NCI-H524 treated with DMSO at 0.1 percent for 48 hours (cell line): ENCODE data around the gene IL4R.
A peak's percentile ranks its signal among the peaks of the same experiment; 100 is the strongest.
"Not testable (repeated sequence)": the region's sequence is repeated elsewhere in the genome, so short reads cannot be mapped to it uniquely, and the experiment has no call there.

ENCODE experiments used
- DNase-seq: peaks from one replicate; lab custom pipeline; 2025; lab: John Stamatoyannopoulos, UW

Gene IL4R

DNA sequence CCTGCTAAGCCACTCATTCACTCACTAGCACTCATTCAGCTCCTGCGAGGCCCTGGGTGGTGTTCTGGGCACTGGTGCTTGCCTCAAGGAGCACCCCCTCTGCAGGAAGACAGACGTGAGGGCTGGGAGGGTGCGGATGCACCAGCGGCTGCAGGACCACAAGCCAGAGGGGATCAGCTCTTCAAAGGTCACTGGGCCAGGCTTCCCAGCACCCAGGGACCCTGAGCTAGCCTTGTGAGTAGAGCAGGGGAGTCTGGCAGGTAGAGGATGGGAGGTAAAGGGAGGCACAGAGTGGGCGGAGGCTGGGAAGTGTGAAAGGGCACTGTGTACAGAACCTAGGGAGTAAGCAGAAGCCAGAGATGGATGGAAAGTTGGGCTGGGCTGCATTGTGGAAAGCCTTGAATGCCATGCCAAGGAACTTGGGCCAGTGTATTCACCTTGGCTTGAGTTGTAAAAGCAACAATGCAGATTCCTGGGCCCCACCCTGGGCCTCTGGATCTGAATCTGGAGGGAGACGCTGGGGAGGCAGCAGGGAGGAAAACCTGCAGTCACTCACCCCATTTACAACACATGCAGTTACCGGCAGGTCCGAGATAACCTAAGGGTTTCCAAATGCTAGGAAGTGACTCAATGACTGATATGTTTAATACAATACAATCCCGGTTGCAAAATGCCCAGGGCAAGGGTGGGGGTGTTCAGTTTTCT, 1.7 kb downstream of the IL4R start:
- no peak for DNase-seq

DNA sequence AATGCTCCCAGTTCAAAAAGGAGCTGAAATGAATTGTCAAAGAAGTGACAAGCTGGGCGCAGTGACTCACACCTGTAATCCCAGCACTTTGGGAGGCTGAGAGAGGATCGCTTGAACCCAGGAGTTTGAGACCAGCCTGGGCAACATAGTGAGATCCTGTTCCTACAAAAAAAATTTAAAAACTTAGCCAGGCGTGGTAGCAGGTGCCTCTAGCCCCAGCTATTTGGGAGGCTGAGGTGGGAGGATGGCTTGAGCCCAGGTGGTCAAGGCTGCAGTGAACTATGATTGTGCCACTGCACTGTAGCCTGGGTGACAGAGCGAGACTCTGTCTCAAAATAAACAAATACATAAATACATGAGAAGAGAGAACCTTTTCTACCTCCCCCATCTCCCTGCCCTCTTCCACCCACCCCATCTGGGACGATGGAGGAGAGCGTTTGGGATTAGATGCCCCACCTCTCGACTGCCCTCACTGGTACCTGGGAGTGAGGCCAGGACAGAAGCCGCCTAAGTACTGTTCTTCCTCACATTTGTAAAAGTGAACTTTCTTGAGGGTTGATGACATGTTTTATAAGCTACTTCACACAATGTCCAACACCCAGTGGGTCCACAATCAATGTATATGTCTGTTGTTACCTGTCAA, 2.4 kb downstream of the IL4R start:
- no peak for DNase-seq

DNA sequence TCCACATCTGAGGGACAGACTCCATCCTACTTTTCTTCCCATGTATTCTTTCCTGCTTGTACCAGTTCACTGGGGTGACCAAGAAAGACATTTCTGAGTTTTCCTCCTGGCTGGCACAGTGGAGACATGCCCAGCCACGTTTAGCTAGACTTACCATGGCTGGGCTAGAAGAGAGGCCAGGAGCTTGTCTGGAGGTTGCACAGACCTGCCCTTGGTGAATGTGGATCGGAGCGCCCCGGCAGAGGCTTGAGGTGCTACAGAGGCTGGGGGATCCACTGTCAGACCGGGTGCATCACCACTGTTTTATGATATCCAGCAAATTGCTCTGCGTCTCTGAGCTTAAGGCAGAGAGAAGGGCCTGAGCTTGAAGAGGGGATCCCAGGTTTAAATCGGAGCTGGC, 3.5 kb downstream of the IL4R start:
- no peak for DNase-seq

DNA sequence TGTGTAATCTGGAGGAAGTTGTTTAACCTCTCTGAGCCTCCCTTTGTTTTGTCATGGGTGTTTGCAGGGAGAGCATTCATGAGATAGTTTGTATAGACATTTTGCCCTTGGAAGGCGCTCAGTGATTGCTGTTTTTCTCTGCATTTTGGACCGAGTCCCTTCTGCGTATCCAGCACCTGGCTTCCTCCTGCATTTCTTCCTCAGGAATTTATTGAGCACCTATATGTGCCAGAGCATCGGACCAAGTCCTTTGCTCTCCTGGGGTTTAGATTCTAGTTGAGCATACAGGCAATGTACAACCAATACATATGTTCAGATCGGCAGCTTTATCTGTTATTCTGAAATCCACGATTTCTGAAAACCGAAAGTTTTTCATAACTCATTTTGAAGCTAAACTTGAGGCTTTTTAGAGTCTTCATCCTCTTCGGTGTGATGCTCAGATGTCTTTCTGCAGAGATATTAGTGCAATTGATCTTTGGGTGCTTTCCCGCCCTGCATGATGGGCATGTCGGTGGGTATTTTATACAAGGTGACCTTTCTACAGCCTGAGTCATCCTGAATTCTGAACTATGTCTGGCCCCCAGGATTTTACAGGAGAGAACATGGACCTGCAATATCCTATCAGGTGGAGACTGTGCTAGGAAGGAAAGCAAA, 4.1 kb downstream of the IL4R start:
- no peak for DNase-seq

DNA sequence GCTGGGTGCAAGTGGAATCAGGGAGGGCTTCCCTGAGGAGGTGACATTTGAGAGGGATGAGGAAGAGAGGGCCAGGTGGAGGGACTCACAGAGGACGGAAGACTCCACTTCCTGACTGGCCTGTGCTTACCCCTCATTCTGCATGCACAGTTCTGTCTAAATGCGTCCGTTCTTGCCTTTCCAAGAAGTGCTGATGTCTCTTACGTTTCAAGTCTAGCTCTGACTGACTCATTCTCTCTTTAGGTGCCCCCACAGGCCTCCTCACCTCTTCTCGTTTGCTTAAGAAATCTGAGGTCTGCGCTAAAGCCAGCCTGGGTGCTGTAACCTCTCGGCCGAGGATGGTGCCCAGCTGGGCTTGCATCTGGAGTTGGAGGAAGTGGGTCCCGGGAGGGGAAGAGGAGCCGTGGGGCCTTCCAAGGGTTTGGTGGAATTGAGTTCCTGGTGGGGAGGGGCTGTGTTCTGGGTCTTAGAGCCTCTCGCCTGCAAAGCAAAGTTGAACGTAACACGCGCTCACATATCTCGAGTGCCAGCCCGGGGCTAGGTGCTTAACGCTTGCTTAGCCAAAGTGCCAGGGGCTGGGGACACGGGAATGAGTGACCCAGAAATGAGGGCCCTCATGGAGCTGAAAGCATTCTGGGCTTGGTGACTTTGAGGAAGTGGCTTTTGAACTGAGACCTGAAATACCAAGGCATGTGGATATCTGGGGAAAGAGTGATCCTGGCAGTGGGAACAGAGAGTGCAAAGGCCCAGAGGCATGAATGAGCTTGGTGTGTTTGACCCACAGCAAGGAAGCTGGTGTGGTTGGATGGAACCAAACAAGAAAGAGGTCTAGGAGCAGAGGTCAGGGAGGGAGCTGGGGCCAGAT, 4.8 kb downstream of the IL4R start:
- no peak for DNase-seq

DNA sequence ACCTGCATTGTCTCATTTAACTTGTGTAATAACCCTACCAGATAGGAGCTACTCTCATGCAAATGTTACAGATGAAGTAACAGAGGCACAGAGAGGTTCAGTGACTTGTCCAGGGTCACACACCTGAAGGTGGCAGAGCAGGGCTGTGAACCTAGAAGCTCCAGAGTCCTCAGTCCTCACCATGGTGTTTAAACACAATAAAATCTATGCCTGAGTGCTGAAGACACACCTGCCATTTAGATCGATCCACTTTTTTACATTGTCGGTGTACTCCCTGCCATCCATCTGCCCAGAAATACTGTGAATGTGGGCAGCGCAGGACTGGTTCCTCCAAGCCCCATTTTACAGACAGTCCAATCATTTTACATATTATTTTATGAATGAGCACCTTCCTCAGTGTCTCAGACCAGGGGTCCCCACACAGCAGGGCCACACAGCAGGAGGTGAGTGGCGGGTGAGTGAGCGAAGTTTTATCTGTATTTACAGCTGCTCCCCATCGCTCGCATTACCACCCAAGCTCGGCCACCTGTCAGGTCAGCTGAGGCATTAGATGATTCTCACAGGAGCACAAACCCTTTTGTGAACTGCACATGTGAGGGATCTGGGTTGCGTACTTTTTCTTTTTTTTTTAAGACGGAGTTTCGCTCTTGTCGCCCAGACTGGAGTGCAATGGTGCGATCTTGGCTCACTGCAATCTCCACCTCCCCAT, 5.6 kb downstream of the IL4R start:
- DNase-seq = no peak

DNA sequence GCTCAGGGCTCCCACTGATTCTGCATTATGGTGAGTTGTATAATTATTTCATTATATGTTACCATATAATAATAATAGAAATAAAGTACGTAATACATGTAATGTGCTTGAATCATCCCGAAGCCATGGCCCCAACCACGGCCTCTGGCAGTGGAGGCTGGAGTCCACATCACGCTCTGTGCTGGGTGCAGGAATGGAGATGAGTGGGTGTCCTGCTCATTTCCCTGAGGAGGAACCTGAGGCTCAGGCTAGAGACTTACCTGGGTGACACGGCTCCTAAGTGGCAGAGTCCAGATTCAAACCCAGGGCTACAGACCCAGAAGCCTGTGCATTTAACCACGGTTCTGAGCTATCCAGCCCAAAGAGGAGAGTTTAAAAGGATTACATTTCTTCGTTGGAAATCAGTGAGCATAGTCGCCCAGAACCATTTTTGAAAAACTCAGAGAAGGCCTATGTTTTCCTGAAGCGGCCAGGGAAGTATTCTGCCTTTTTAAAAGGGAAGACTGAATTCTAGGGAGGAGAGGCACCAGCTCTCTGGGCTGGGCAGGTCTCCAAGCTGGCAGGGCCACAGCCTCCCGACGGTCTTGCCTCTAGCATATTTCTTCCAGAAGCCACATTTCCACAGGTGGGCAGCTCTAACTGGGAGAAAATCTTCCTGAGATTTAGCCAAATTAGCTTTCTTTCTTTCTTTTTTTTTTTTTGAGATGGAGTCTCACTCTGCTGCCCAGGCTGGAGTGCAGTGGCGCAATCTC, 6.7 kb downstream of the IL4R start:
- DNase-seq = no peak

DNA sequence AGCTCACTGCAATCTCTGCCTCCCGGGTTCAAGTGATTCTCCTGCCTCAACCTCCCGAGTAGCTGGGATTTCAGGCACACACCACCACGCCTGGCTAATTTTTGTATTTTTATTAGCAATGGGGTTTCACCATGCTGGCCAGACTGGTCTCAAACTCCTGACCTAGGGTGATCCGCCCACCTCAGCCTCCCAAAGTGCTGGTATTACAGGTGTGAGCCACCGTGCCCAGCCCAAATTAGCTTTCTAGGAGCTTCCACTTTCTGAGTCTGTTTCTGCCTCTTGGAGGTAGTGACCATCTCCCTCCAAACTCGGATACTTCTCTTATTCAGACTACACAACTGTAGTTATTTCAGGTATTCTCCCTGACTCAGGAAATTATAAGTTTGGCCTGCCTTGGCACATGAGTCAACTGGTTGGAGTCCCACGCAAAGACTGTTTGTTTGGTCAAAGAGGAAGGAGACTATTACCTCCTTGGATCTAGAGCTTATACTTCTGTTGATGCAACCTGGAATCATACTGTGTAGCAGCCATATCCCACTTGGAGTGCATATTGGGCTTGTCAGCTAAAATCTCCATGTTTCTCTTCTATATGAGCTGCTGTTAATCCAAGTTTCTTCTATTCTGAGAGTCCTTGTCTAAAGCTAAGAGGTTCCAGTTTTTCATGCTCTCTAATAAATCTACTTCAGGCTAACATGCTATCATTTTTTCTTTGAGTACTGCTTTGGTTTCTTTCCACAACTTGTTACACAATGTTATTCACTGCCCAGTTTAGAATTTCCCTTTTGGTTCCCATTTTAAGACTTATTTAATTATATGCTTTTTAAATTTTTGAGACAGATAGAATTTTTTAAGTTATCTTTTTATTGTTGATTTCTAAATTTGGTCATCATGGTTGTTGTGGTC, 7.5 kb downstream of the IL4R start:
- DNase-seq = no peak

DNA sequence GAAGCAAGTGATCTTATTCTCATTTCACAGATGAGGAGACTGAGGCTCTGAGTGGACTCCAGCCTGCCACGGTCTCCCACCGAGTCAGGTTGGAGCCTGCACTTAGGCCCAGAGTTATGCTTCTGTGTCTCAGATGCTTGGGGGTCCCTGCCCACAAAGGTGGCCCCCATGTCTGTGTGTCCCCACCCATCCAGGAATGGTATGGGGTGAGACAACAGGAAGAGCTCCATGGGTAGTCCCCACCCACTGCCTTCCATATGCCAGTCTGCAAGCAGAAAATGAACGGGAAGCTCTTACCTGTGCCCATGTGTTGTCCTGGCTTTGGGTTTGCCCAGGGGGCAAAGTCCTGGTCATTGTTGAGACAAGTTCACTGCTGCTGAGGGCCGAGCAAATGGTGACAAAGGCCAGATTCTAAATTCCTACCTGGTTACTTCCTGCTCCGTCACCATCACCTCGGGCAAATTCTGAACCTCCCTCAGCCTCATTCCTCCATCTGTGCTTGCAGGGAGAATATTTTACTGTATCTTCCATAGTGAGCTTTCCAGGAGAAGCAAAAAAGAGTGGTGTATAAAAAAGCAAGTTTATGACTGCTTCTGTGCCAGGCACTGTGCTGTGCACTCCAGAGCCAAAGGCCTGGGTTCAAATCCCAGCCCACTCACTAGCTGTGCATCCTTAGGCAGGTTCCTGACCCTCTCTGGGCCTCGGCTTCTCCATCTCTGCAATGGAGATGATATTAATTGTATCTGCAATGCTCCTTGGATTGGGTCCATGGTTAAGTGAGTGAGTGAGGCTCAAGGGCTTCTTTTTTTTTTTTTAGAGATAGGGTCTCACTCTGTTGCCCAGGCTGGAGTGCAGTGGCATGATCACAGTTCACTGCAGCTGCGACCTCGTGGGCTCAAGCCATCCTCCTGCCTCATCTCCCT, 9.3 kb downstream of the IL4R start:
- DNase-seq = no peak

DNA sequence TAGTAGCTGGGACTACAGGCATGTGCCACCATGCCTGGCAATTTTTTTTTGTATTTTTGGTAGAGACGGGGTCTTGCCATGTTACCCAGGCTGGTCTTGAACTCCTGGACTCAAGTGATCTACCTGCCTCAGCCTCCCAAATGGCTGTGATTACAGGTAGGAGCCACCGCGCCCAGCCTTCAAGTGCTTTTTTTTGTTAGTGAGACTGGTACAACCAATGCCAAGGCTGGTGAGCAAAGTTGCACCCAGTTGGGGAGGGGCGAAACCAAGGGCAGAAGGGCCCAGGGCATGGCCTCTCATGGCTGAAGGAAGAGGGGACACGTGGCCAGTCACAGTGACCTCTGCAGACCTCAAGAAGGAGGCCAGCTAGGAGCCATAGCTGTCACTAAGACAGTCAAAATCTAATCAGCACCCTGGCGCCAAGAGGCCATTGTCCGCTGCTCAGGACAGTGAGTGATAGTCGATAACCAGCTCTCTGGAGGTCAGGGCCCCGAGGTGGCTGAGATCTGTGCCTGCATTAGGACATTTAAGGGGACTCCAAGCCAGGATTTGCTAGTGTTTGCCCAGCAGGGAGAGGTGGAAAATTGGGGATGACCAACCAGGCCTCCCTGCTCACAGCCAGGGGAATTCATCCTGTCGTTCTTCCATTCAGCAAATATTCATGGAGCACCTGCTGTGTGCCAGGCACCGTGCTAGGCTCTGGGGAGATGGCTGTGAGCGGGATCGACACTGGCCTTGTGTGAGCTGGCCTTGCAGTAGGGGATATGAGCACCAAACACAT, 10.2 kb downstream of the IL4R start:
- no peak for DNase-seq

DNA sequence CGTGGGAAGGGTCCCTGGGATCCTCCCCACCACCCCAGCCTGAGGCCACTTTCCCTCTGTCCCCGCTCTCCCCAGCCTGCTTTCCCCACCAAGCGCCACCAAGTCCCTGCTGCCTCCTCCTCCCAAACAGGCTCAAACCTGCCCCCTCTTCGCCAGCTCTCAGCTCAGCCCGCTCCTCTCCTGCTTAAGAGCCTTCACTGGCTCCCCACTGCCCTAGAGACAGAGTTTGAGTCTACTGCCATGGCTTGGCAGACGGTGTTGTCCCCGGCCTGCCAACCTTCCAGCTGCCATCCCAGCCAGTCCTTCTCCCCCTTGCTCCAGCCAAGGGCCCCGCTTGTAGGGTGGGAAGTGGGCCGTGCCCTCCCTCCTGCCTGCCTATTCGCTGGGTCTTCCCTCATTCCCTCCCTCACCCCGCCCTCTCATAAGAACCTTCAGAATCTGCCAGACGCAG, 11.1 kb downstream of the IL4R start:
- DNase-seq = no peak

DNA sequence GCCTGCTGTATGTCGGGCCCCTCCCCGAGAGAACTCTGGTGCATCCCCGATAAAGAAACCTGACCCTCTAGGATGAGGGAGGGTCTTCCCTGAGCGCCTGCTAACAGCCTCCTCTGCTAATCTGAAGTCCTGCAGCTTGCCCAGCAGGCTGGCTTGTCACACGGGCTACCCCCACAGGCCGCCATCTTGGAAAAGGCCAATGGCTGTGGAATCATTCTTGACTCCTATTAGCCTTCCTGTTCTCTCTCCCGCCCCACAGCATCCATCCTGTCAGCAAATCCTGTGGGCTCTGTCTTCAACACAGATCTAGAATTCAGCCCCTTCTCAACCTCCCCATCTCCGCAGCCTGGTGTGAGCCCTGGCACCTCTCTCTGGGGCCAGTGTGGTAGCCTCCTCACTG, 12.0 kb downstream of the IL4R start:
- no peak for DNase-seq

DNA sequence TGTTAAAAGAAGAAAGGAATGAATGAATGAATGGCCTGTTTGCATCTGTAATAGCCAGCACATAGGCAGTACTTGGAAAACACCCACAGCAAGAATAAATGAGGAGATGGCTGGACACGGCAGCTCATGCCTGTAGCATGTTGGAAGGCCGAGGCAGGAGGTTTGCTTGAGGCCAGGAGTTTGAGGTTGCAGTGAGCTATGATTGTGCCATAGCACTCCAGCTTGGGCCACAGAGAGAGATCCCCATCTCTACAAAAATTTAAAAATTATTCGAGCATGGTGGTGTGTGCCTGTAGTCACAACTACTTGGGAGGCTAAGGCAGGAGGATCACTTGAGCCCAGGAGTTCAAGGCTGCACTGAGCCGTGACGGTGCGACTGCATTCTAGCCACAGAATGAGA, 12.5 kb downstream of the IL4R start:
- no peak for DNase-seq

DNA sequence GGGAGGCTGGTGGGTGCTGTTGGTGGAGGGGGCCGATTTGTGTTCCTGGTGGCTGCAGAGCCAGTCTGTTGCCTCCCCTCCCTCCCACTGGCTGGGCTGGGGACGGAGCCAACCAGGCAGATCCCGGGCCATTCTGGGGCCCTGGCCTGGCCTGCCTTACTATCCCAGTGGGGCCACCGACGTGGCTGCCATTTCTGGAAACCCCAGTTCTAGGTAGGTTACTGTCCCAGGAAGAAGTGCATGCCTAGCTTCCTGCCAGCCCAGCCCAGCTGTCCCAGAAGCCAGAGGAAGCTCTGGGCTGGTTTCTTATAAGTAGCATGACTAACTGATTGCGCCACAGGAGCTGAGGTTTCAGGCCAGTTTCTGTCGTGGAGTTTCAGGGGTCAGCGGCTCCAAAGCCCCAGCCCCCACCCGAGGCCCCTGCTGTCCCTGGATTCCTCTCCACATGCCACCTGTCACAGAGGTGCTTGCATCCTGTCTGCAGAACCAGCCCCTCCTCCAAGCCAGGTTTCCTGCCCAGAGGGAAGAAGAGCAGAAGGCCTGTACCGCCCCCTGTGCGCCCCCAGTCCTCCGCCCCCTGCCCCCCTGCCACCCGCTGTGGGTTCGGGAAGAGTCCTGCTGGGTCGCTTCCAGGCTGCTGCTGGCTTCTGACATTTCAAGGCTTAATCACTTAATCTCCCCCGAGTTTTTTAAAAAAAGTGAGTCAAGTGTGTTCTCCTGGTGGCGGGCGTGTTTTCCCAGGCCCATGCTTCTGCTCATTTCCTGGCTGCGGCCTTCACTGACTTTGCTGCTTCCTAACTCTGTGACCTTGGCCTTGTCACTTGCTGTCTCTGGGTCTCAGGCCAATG, 13.2 kb downstream of the IL4R start:
- peak; percentile 88 for DNase-seq

DNA sequence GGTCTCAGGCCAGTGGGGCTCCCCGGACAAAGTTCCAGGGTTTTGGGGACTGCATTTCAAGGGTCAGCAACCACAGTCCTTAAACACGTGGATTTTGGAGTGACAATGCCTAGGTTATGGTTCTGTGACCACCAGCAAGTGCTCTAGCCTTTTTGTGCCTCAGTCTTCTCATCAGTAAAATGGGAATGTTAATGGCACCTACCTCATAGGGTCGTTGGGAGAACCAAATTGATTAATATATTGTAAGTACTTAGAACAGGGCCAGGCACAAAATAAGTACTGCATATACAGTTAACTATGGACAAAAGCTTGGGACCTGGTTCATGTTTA, 13.8 kb downstream of the IL4R start:
- DNase-seq = no peak

DNA sequence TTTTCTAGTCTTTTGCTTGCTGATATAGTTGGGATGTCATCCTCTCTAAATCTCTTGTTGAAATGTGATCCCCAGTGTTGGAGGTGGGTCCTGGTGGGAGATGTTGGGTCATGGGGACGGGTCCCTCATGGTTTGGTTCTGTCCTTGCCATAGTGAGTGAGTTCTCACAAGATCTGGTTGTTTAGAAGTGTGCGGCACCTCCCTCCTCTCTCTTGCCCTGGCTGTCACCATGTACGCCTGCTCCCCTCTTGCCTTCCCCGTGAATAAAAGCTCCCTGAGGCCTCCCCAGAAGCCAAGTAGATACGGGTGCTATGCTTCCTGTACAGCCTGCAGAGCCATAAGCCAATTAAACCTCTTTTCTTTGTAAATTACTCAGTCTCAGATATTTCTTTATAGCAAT, 15.2 kb downstream of the IL4R start:
- no peak for DNase-seq

DNA sequence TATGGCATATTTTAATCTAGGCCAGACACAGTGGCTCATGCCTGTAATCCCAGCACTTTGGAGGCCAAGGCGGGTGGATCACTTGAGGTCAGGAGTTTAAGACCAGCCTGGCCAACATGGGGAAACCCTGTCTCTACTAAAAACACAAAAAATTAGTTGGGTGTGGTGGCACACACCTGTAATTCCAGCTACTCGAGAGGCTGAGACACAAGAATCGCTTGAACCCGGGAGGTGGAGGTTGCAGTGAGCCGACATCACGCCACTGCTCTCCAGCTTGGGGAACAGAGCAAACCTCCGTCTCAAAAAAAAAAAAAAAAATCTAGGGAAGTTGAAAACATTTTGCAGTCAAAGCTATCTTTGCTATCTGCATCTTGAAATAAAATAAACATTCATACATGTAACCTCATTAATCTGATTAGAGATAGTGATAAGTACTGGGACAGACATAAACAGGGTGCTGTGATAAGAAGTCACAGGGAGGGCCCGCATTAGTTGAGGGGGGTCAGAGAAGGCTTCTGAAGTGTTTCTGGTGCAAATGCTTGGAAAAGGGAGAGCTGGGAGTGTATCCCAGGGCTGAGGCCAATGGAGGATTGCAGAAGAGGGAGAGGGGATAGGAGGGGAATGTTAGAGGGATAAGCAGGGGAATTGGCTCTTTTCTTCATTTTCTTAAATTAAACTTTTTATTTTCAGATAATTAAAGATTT, 15.8 kb downstream of the IL4R start:
- not testable (repeated sequence) for DNase-seq
